Tibial nerve (tissue), 4 donors: Measurements from ENCODE around the gene ANOS1. TPM values are rescaled to one million over a fixed set of nuclear protein-coding genes. Genes with fewer than 3 reads are reported as not detected.

Source experiments
- DNase-seq, 2 donors: peaks; one replicate each; pipeline ENCODE4 v3.0.0-alpha.2; 2019; ENCODE audit warnings: low spot score in 2 of 2
- H3K27ac ChIP-seq, 4 donors: fragments of 200-600 bp; sonication (generic) in 3 of 4; one replicate each; pipeline ENCODE4 v1.5.1; 2017 to 2019; ENCODE audit warnings: mild to moderate bottlenecking in 1 of 4
- H3K27me3 ChIP-seq, 2 donors: fragments of 200-600 bp; sonication (generic) in 1 of 2; one replicate each; pipeline versions ENCODE4 v1.5.1 to v1.6.0; 2017 to 2019
- H3K36me3 ChIP-seq, 3 donors: fragments of 200-600 bp; sonication (generic); one replicate each; pipeline ENCODE4 v1.5.1; 2018 to 2019
- H3K4me1 ChIP-seq, 4 donors: fragments of 200-600 bp; sonication (generic) in 3 of 4; one replicate each; pipeline ENCODE4 v1.5.1; 2017 to 2019
- H3K4me3 ChIP-seq, 4 donors: fragments of 200-600 bp; sonication (generic) in 3 of 4; one replicate each; pipeline ENCODE4 v1.5.1; 2017 to 2019; ENCODE audit warnings: mild to moderate bottlenecking in 1 of 4, moderate library complexity in 1 of 4
- H3K9me3 ChIP-seq, 4 donors: fragments of 200-600 bp; sonication (generic) in 3 of 4; one replicate each; pipeline ENCODE4 v1.5.1; 2017 to 2019
- EP300 ChIP-seq, 2 donors: sonication (generic); formaldehyde crosslinking; IDR thresholded peaks; one replicate each; pipeline ENCODE4 v1.6.1; 2017; ENCODE audit warnings: antibody characterized with exemption in 2 of 2, mild to moderate bottlenecking in 1 of 2
- POLR2A ChIP-seq, 2 donors: fragments of 450-650 bp; IDR thresholded peaks; one replicate each; pipeline ENCODE4 v1.6.1; 2017; ENCODE audit warnings: antibody characterized with exemption in 2 of 2, mild to moderate bottlenecking in 2 of 2, moderate library complexity in 2 of 2
- WGBS, 2 donors: methylation state at CpG; one replicate each; pipeline ENCODE4 v1.1.5; 2018; 5-methylcytosine and 5-hydroxymethylcytosine counted together
- total RNA-seq, 4 donors: library from RNA; depleted of rRNA; stranded (reverse); fragments of >200 nt; gene quantifications; one replicate each; pipeline ENCODE4 v1.1.0, GENCODE V29; 2016
- TF ChIP-seq, protein P1 (sequence below), 5 experiments: fragments of 200-600 bp in 3 of 5; fragments of 450-650 bp in 2 of 5; sonication (generic) in 3 of 5; IDR thresholded peaks; one replicate each; pipeline ENCODE4 v1.5.1; 2016 to 2019; ENCODE audit warnings: antibody characterized with exemption in 5 of 5, mild to moderate bottlenecking in 3 of 5, moderate library complexity in 2 of 5

Gene ANOS1
- total RNA-seq, 4 donors from 2014 or later, result 7.5 to 14.4 (median 10.9) TPM

DNA sequence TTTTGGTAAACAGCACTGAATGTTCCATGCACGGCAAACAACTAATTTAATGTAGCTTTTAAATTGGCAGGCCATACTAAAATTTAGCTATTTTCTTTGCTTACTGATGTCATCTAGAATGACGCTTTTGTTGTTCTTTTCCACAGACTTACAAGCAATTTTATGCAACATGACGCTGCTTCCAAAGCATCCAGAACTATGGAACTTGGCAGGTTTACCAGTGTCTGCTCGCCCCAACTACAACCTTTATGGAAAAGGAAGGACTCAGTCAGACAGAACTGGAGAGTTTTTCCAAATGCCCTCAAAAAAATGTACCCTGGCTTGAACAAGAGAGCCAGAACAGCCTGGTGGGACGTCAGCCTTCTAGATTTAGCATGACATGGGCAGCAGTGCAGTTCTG is 58.7 kb downstream of the ANOS1 start:
- Histone ChIP-seq H3K4me3 (no peak overlapping the region), H3K27ac (no peak overlapping the region), H3K4me1 (no peaks in the 10 kb centered on the region), H3K27me3 (no peaks in the 10 kb centered on the region), H3K36me3 (no peaks in the 10 kb centered on the region), H3K9me3 (no peaks in the 10 kb centered on the region)
- WGBS, 2 donors, result 48 to 55% methylated on average over 4 to 5 of the region's 5 CpGs
- no peak for DNase-seq
- TF ChIP-seq POLR2A (IDR thresholded peaks at IDR 0.05) (no peak), EP300 (IDR thresholded peaks at IDR 0.05) (no peak)
- TF ChIP-seq, protein P1, sequence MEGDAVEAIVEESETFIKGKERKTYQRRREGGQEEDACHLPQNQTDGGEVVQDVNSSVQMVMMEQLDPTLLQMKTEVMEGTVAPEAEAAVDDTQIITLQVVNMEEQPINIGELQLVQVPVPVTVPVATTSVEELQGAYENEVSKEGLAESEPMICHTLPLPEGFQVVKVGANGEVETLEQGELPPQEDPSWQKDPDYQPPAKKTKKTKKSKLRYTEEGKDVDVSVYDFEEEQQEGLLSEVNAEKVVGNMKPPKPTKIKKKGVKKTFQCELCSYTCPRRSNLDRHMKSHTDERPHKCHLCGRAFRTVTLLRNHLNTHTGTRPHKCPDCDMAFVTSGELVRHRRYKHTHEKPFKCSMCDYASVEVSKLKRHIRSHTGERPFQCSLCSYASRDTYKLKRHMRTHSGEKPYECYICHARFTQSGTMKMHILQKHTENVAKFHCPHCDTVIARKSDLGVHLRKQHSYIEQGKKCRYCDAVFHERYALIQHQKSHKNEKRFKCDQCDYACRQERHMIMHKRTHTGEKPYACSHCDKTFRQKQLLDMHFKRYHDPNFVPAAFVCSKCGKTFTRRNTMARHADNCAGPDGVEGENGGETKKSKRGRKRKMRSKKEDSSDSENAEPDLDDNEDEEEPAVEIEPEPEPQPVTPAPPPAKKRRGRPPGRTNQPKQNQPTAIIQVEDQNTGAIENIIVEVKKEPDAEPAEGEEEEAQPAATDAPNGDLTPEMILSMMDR (IDR thresholded peaks at IDR 0.05), result no peak

DNA sequence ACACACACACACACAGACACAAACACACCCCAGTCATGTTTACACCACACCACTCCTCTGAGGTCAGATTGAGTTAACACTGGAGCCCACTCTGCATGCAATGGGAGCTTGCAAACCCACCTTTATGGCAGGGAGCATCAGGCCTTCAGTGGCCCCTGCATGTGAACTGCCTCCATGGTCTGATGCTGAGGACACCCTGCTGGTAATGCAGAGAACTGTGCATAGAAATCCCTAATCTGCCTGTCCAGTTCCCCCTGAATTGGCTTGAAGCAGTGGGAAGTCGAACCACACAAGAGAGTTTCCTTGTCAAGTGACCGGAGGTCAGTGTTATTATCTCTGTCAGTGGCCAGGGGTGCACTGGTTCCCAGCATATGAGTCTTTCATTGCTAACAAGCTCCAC is 59.8 kb downstream of the ANOS1 start:
- TF ChIP-seq, protein P1 (IDR thresholded peaks at IDR 0.05), result no peak
- TF ChIP-seq POLR2A (IDR thresholded peaks at IDR 0.05) (no peak), EP300 (IDR thresholded peaks at IDR 0.05) (no peak)
- Histone ChIP-seq H3K27ac (no peak overlapping the region), H3K36me3 (no peaks in the 10 kb centered on the region), H3K4me1 (no peaks in the 10 kb centered on the region), H3K4me3 (no peak overlapping the region), H3K27me3 (no peaks in the 10 kb centered on the region), H3K9me3 (no peaks in the 10 kb centered on the region)
- 40 to 69% methylated on average over 2 of the region's 2 CpGs for WGBS, 2 donors
- DNase-seq, result no peak

DNA sequence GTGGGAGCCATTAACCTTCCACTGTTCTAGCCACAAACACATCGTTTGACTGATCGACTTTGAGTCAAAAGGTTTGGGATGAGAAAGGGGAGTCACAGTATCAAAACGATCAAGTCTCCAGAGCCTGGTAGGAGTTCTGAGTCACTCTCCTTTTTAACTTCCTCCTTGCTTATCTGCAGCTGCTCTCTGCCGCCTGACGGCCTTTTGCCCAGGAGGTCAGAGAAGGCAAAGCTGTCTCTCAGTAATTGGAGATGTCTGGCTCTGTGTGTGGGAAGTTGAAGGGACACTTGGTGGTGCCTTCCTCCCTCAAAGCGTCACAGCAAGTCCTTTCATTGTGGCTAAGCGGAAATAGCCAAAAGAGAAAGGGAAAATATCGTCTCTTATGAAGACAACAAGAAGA is 63.1 kb downstream of the ANOS1 start:
- Histone ChIP-seq H3K4me1 (no peaks in the 10 kb centered on the region), H3K27ac (no peak overlapping the region), H3K9me3 (no peaks in the 10 kb centered on the region), H3K27me3 (no peaks in the 10 kb centered on the region), H3K4me3 (no peak overlapping the region), H3K36me3 (no peaks in the 10 kb centered on the region)
- WGBS, 2 donors, result 41 to 49% methylated on average over 6 to 8 of the region's 8 CpGs
- no peak for DNase-seq
- TF ChIP-seq, protein P1 (IDR thresholded peaks at IDR 0.05), result no peak
- TF ChIP-seq EP300 (IDR thresholded peaks at IDR 0.05) (no peak), POLR2A (IDR thresholded peaks at IDR 0.05) (no peak)

DNA sequence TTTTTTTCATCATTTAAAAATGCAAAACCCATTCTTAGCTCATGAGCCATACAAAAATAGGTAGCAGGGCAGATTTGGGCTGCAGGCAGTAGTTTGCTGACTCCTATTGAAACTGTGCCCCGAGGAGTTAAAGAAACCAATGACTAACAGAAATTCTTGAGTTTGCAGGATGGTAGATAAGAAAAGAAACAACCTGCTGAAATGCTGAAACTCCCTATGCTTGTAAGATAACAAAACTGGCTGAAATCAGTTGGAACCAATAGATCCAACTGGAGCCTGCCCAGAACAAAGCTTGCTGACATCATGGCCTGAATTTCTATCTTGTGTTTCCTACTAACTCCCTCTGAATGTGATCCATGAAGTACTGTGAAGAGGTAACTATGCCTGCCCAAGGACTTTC is 68.6 kb downstream of the ANOS1 start:
- Histone ChIP-seq H3K27me3 (no peaks in the 10 kb centered on the region), H3K4me3 (no peak overlapping the region), H3K36me3 (no peaks in the 10 kb centered on the region), H3K4me1 (no peaks in the 10 kb centered on the region), H3K9me3 (no peaks in the 10 kb centered on the region), H3K27ac (no peak overlapping the region)
- WGBS, 2 donors, result 61 to 89% methylated on average over 1 of the region's 1 CpG
- TF ChIP-seq, protein P1 (IDR thresholded peaks at IDR 0.05), result no peak
- TF ChIP-seq POLR2A (IDR thresholded peaks at IDR 0.05), result no peak
- TF ChIP-seq EP300 (IDR thresholded peaks at IDR 0.05), result no peak
- DNase-seq, result no peak

DNA sequence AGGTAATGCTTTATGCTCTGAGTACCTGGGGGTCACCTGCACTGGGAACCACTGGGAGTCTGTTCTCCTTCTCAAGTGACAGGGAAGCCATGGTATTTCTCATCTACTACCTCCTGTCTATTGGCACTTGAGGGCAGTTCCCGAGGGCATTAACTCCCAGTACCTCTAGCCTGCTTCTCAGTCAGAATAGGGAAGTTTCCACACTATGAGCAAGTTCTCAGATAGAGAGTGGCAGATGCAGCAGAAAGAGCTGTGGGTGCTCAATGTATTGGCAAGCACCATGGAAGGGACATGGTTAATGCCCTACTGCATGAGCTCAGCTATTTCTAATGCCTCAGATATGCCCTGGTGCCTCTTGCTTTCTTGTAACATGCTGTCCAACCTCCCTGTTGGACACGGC is 74.1 kb downstream of the ANOS1 start:
- TF ChIP-seq POLR2A (IDR thresholded peaks at IDR 0.05) (no peak), EP300 (IDR thresholded peaks at IDR 0.05) (no peak)
- TF ChIP-seq, protein P1 (IDR thresholded peaks at IDR 0.05), result no peak
- no peak for DNase-seq
- H3K4me3 ChIP-seq, result no peak overlapping the region
- no peaks in the 10 kb centered on the region for H3K9me3 ChIP-seq
- H3K36me3 ChIP-seq, result no peaks in the 10 kb centered on the region
- H3K27me3 ChIP-seq, result no peaks in the 10 kb centered on the region
- H3K27ac ChIP-seq, result no peak overlapping the region
- no peaks in the 10 kb centered on the region for H3K4me1 ChIP-seq
- 57 to 58% methylated on average over 2 of the region's 2 CpGs for WGBS, 2 donors
